HG03378 (cell line): Measurements from ENCODE around the gene PHACTR1.

ENCODE experiments used
- ATAC-seq: cut with Tn5 transposase; IDR thresholded peaks from one replicate; pipeline ENCODE4 v1.9.1; 2021; ENCODE audit warnings: mild to moderate bottlenecking, moderate library complexity; ENCODE audit not compliant: unreplicated experiment

PHACTR1 gene

GRCh38 chr6:13058051-13058450 lies 341.5 kb downstream of the PHACTR1 start:
- no peak for ATAC-seq

- ATAC-seq = no peak
These were observed 342.5 kb downstream of the PHACTR1 start for GRCh38 chr6:13059026-13059425.

- ATAC-seq = no peak
These were observed 346.8 kb downstream of the PHACTR1 start for GRCh38 chr6:13063300-13063918.

GRCh38 chr6:13065581-13065980 lies 349.0 kb downstream of the PHACTR1 start:
- ATAC-seq = no peak

GRCh38 chr6:13066050-13066449 lies 349.5 kb downstream of the PHACTR1 start:
- ATAC-seq = no peak

GRCh38 chr6:13066820-13067219 lies 350.3 kb downstream of the PHACTR1 start:
- ATAC-seq = no peak

- ATAC-seq = no peak
These were observed 352.1 kb downstream of the PHACTR1 start for GRCh38 chr6:13068586-13069210.

- no peak for ATAC-seq
These were observed 355.2 kb downstream of the PHACTR1 start for GRCh38 chr6:13071550-13072345.

- no peak for ATAC-seq
These were observed 356.2 kb downstream of the PHACTR1 start for GRCh38 chr6:13072686-13073347.

- no peak for ATAC-seq
These were observed 358.0 kb downstream of the PHACTR1 start for GRCh38 chr6:13074415-13075140.

GRCh38 chr6:13075141-13075845 lies 358.7 kb downstream of the PHACTR1 start:
- ATAC-seq = no peak

- no peak for ATAC-seq
These were observed 360.0 kb downstream of the PHACTR1 start for GRCh38 chr6:13076575-13076974.

- ATAC-seq = no peak
These were observed 360.6 kb downstream of the PHACTR1 start for GRCh38 chr6:13077117-13077516.

- no peak for ATAC-seq
These were observed 362.6 kb downstream of the PHACTR1 start for GRCh38 chr6:13079096-13079723.

GRCh38 chr6:13080462-13081188 lies 364.1 kb downstream of the PHACTR1 start:
- ATAC-seq = no peak

GRCh38 chr6:13081189-13081563 lies 364.6 kb downstream of the PHACTR1 start:
- no peak for ATAC-seq

GRCh38 chr6:13089296-13089994 lies 372.9 kb downstream of the PHACTR1 start:
- no peak for ATAC-seq

- ATAC-seq = no peak
These were observed 374.6 kb downstream of the PHACTR1 start for GRCh38 chr6:13091192-13091591.
